Stomach (tissue), 4 donors: ENCODE data around the gene MSL2.

Experiments used
- CTCF ChIP-seq, 7 experiments: fragments of 450-650 bp in 4 of 7; fragments of 200-600 bp in 3 of 7; sonication (generic) in 3 of 7; IDR thresholded peaks; one replicate each; pipeline ENCODE4 v1.5.1; 2016 to 2019; ENCODE audit warnings: antibody characterized with exemption in 7 of 7, control low read depth in 2 of 7, mild to moderate bottlenecking in 1 of 7
- EP300 ChIP-seq: sonication (generic); formaldehyde crosslinking; IDR thresholded peaks from one replicate; pipeline ENCODE4 v1.6.1; 2017; ENCODE audit warnings: antibody characterized with exemption
- POLR2A ChIP-seq, 4 donors: fragments of 450-650 bp; IDR thresholded peaks; one replicate each; pipeline ENCODE4 v1.6.1; 2016; ENCODE audit warnings: antibody characterized with exemption in 4 of 4, control low read depth in 2 of 4, mild to moderate bottlenecking in 1 of 4, moderate library complexity in 1 of 4

GRCh38 chr3:136207489-136208115, 11.5 kb upstream of the MSL2 start:
- TF ChIP-seq CTCF (IDR thresholded peaks at IDR 0.05) (no peak), POLR2A (IDR thresholded peaks at IDR 0.05) (no peak), EP300 (no peak)
